ENCODE results near the gene SORCS3. TPM values are rescaled to one million over a fixed set of nuclear protein-coding genes. Genes with fewer than 3 reads are reported as not detected.

Gene SORCS3
- total RNA-seq, 1 donor from 2014 or later: 1.00 TPM

- Histone ChIP-seq H3K4me3 (ENCODE audit: insufficient read depth, low read depth, low read length) (no peak overlapping the region), H3K27me3 (ENCODE audit: insufficient read depth, low read length) (no peaks in the 10 kb centered on the region), H3K4me1 (ENCODE audit: insufficient read depth, low read length) (peaks cover 14% of the 10 kb centered on the region), H3K27ac (ENCODE audit: low read depth, low read length) (no peak overlapping the region), H3K9me3 (ENCODE audit: insufficient read depth, low read depth, low read length) (no peaks in the 10 kb centered on the region), H3K9ac (ENCODE audit: low read length) (no peak overlapping the region), H4K20me1 (ENCODE audit: insufficient read depth, low read length) (no peaks in the 10 kb centered on the region), H2AFZ (ENCODE audit: low read depth, low read length) (no peak overlapping the region), H3K79me2 (ENCODE audit: insufficient read depth, low read length) (no peaks in the 10 kb centered on the region), H3K36me3 (ENCODE audit: insufficient read depth, low read length) (no peaks in the 10 kb centered on the region), H3K4me2 (ENCODE audit: low read length) (no peak overlapping the region)
- peaks cover 20% of the 10 kb centered on the region for H3K4me1 Mint-ChIP-seq (ENCODE audit: low read depth, unreplicated experiment)
- TF ChIP-seq EZH2 (IDR thresholded peaks at IDR 0.05; ENCODE audit: insufficient read depth, low read length): no peak
- TF ChIP-seq CTCF (IDR thresholded peaks at IDR 0.05; ENCODE audit: insufficient read depth, low read depth, low read length): no peak
- no peak overlapping the region for H3K4me3 Mint-ChIP-seq (ENCODE audit: unreplicated experiment)
- H3K27me3 Mint-ChIP-seq (ENCODE audit: low read depth, unreplicated experiment): no peaks in the 10 kb centered on the region
- H3K36me3 Mint-ChIP-seq (ENCODE audit: low read depth, unreplicated experiment): no peaks in the 10 kb centered on the region
- H3K27ac Mint-ChIP-seq (ENCODE audit: unreplicated experiment): no peak overlapping the region
- no peaks in the 10 kb centered on the region for H3K9me3 Mint-ChIP-seq (ENCODE audit: unreplicated experiment)
- DNase-seq (ENCODE audit: low read depth): no peak
- no peak for FAIRE-seq
Measured at GRCh38 chr10:105192861-105193260, 551.8 kb downstream of the SORCS3 start.

GRCh38 chr10:105195831-105196230 is 554.7 kb downstream of the SORCS3 start:
- Histone ChIP-seq H3K9ac (ENCODE audit: low read length) (no peak overlapping the region), H3K4me2 (ENCODE audit: low read length) (no peak overlapping the region), H3K79me2 (ENCODE audit: insufficient read depth, low read length) (no peaks in the 10 kb centered on the region), H3K27me3 (ENCODE audit: insufficient read depth, low read length) (no peaks in the 10 kb centered on the region), H3K4me1 (ENCODE audit: insufficient read depth, low read length) (no peaks in the 10 kb centered on the region), H3K27ac (ENCODE audit: low read depth, low read length) (no peak overlapping the region), H3K36me3 (ENCODE audit: insufficient read depth, low read length) (no peaks in the 10 kb centered on the region), H2AFZ (ENCODE audit: low read depth, low read length) (no peak overlapping the region), H4K20me1 (ENCODE audit: insufficient read depth, low read length) (no peaks in the 10 kb centered on the region), H3K4me3 (ENCODE audit: insufficient read depth, low read depth, low read length) (no peak overlapping the region), H3K9me3 (ENCODE audit: insufficient read depth, low read depth, low read length) (no peaks in the 10 kb centered on the region)
- Mint-ChIP-seq H3K36me3 (ENCODE audit: low read depth, unreplicated experiment) (no peaks in the 10 kb centered on the region), H3K4me1 (ENCODE audit: low read depth, unreplicated experiment) (no peaks in the 10 kb centered on the region), H3K27me3 (ENCODE audit: low read depth, unreplicated experiment) (peaks cover 6% of the 10 kb centered on the region), H3K4me3 (ENCODE audit: unreplicated experiment) (no peak overlapping the region), H3K9me3 (ENCODE audit: unreplicated experiment) (no peaks in the 10 kb centered on the region), H3K27ac (ENCODE audit: unreplicated experiment) (no peak overlapping the region)
- FAIRE-seq (no peak), DNase-seq (ENCODE audit: low read depth) (no peak)
- TF ChIP-seq CTCF (IDR thresholded peaks at IDR 0.05; ENCODE audit: insufficient read depth, low read depth, low read length) (no peak), EZH2 (IDR thresholded peaks at IDR 0.05; ENCODE audit: insufficient read depth, low read length) (no peak)

GRCh38 chr10:105197598-105198364 is 556.7 kb downstream of the SORCS3 start:
- Histone ChIP-seq H3K9ac (ENCODE audit: low read length) (no peak overlapping the region), H3K36me3 (ENCODE audit: insufficient read depth, low read length) (no peaks in the 10 kb centered on the region), H3K4me1 (ENCODE audit: insufficient read depth, low read length) (no peaks in the 10 kb centered on the region), H3K9me3 (ENCODE audit: insufficient read depth, low read depth, low read length) (no peaks in the 10 kb centered on the region), H3K4me2 (ENCODE audit: low read length) (no peak overlapping the region), H3K27me3 (ENCODE audit: insufficient read depth, low read length) (no peaks in the 10 kb centered on the region), H4K20me1 (ENCODE audit: insufficient read depth, low read length) (no peaks in the 10 kb centered on the region), H3K27ac (ENCODE audit: low read depth, low read length) (no peak overlapping the region), H3K4me3 (ENCODE audit: insufficient read depth, low read depth, low read length) (no peak overlapping the region), H2AFZ (ENCODE audit: low read depth, low read length) (no peak overlapping the region), H3K79me2 (ENCODE audit: insufficient read depth, low read length) (no peaks in the 10 kb centered on the region)
- Mint-ChIP-seq H3K4me3 (ENCODE audit: unreplicated experiment) (no peak overlapping the region), H3K27me3 (ENCODE audit: low read depth, unreplicated experiment) (peaks cover 12% of the 10 kb centered on the region), H3K36me3 (ENCODE audit: low read depth, unreplicated experiment) (no peaks in the 10 kb centered on the region), H3K9me3 (ENCODE audit: unreplicated experiment) (no peaks in the 10 kb centered on the region), H3K4me1 (ENCODE audit: low read depth, unreplicated experiment) (no peaks in the 10 kb centered on the region), H3K27ac (ENCODE audit: unreplicated experiment) (no peak overlapping the region)
- DNase-seq (ENCODE audit: low read depth): no peak
- TF ChIP-seq CTCF (IDR thresholded peaks at IDR 0.05; ENCODE audit: insufficient read depth, low read depth, low read length) (no peak), EZH2 (IDR thresholded peaks at IDR 0.05; ENCODE audit: insufficient read depth, low read length) (no peak)
- FAIRE-seq: no peak
